Measurements from ENCODE around the gene DLG3. TPM values are rescaled to one million over a fixed set of nuclear protein-coding genes. Genes with fewer than 3 reads are reported as not detected.

The DLG3 gene
- 4.2 to 5.6 TPM (median 4.9 TPM) in 5 replicates for total RNA-seq (2022; extraction: Qiagen RNA extraction)

DNA sequence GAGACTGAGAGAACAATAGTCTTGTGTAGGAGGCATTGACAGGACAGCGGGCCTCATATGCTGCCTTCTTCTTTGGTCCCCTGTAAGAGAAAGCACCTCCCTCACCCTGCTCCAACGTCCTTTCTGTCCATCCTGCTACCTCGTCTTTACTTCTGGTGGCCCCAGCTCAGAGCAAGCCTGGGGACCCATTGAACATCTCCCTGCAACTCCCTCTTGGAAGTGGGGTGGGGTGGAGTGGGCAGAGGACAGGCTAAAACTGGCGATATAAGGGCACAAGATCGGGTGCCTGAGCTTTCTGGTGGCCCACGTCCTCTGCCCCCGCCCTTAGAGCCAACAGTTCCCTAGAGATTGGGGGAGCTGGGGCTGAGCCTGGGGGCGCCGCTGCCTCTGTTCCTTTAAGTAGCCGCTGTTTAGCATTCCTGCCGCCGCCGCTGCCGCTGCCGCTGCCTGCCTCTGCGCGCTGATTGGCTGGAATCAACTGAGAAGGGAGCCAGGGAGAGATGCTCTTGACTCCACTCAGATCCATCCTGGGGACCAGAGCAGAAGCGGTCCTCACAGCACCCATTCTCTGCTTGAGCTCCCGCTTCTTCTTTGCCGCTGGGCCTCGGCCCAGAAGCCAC lies at the start of gene DLG3:
Gene DLG3 (plus strand): TSS at position 510 of the 620 bp plus-strand sequence. CDS start 367 bp downstream, outside the sequence.

DNA sequence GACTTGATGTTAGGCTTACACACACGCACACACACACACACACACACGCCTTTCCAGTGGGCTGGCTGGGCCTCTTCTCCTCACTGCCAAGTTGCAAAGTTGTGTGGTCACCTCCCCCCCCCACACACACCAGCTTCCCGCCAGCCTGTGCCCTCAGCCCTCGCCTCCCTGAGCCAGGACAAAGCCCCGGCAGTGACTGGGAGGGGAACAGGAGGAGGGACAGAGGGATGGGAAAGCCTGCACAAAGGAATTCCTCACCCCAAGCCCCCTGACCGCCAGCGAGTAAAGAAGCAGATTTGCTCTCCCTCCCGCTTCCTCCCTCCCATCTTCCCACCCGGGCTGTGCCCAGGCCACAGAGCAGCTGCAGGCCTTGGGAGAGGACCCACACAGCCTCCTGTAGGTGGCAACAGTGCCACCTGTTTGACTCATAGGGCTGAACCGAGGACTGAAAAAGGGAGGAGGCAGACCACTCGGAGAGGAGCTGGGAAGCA lies 21.7 kb upstream of the DLG3 start, which contains the start of gene GDPD2:
Gene GDPD2 (plus strand): TSS at position 464 of the 491 bp plus-strand sequence. CDS start 1,671 bp downstream, outside the sequence.

Other genes starting within 250 kb of the DLG3 start
- not detected in 5 replicates for gene AWAT1, start 210.2 kb upstream of the DLG3 start, total RNA-seq (2022; extraction: Qiagen RNA extraction)
- not detected in 5 replicates for gene P2RY4, start 184.6 kb upstream of the DLG3 start, total RNA-seq (2022; extraction: Qiagen RNA extraction)
- gene ARR3, start 176.5 kb upstream of the DLG3 start, total RNA-seq (2022; extraction: Qiagen RNA extraction) = not detected in 5 replicates
- not detected in 5 replicates for gene RAB41, start 162.7 kb upstream of the DLG3 start, total RNA-seq (2022; extraction: Qiagen RNA extraction)
- gene PDZD11, start 154.9 kb upstream of the DLG3 start, total RNA-seq (2022; extraction: Qiagen RNA extraction) = 85.5 to 110 TPM (median 91.6 TPM) in 5 replicates
- 25.0 to 29.1 TPM (median 26.5 TPM) in 5 replicates for gene KIF4A, start 154.7 kb upstream of the DLG3 start, total RNA-seq (2022; extraction: Qiagen RNA extraction)
- 0.07 to 0.14 TPM in 2 of 5 replicates, not detected in the others for gene GDPD2, start 21.5 kb upstream of the DLG3 start, total RNA-seq (2022; extraction: Qiagen RNA extraction)

Measured in A549 treated with Mapracorat at 1 μM for 4 hours (cell line).